Measurements from ENCODE around the gene MLN.

Gene MLN, protein sequence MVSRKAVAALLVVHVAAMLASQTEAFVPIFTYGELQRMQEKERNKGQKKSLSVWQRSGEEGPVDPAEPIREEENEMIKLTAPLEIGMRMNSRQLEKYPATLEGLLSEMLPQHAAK

DNA sequence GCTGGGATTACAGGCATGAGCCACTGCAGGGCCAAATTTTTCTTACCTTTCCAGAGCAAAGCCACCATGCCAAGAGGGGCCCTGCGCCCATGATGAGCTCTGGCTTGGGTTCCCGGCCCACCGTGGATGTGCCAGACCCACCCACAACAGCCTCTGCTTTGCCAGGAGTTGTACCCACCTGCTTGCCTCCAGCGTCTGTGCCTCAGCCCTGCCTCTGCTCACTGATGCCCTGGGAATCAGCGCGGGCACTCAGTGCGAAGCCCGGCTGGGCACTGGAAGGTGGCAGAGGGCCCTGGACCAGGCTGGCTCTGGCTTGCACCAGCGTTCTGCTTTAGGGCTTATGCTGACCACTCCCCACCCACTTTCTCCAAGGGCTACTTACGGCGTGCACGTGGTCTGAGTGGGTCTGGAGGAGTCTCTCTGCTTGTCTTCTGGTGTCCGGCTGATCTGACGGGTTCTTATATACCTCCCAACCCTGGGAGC is at the start of gene MLN:
MLN (minus strand) TSS at position 433 of the 483 bp plus-strand sequence. CDS start 2,840 bp downstream, outside the sequence.
- TF ChIP-seq ZFX (IDR thresholded peaks at IDR 0.05) = no peak
- TF ChIP-seq, protein P1, sequence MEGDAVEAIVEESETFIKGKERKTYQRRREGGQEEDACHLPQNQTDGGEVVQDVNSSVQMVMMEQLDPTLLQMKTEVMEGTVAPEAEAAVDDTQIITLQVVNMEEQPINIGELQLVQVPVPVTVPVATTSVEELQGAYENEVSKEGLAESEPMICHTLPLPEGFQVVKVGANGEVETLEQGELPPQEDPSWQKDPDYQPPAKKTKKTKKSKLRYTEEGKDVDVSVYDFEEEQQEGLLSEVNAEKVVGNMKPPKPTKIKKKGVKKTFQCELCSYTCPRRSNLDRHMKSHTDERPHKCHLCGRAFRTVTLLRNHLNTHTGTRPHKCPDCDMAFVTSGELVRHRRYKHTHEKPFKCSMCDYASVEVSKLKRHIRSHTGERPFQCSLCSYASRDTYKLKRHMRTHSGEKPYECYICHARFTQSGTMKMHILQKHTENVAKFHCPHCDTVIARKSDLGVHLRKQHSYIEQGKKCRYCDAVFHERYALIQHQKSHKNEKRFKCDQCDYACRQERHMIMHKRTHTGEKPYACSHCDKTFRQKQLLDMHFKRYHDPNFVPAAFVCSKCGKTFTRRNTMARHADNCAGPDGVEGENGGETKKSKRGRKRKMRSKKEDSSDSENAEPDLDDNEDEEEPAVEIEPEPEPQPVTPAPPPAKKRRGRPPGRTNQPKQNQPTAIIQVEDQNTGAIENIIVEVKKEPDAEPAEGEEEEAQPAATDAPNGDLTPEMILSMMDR (conservative IDR thresholded peaks at IDR 0.05) = no peak
- H3K27ac ChIP-seq = no peak within 1 kb of the TSS

DNA sequence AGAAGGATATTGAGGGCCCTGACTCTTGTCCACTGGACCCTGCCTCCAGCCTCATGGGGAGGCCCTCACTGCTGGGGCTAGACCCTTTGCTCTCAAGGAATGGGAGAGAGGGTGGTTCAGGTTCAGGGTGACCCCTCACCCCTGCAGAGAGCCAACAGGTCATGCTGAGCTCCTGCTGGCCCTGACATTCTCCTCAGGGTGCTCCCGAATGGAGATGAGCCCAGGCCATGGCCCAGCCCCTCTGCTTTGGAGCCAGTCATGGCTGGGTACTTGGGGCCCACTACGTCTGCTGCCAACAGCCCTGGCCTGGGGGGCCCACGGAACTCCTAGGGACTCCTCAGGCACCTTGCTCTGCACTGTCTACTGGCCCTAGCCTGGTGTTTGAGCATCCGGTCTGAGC is 49.2 kb upstream of the MLN start:
- H3K27ac ChIP-seq = no peak overlapping the region

DNA sequence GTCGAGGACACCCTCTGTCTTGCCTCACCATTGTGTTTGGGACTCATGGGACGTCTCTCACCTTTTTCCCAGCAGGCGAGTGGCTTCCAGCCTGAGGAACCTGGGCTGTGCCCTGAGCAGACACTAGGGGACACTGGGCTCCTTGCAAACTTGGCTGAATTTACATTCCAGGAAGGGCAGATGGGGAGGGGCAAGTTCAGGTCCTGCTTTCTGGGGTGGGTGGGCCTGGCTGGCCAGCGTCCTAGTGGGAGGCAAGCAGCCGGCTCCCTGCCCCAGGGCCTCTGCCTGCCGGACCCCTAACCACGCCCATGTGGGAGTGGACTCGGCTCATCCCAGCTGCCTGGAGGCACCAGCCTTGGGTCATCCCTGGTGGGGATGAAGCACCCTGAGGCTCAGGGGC is 48.2 kb upstream of the MLN start:
- TF ChIP-seq, protein P1 (conservative IDR thresholded peaks at IDR 0.05) = no peak; the same call in 1 of the 2 replicates
- TF ChIP-seq ZFX (IDR thresholded peaks at IDR 0.05) = no peak
- no peak overlapping the region for H3K27ac ChIP-seq

More for the DNA sequence above, 49.2 kb upstream of the MLN start:
- no peak for TF ChIP-seq ZFX (IDR thresholded peaks at IDR 0.05)
- TF ChIP-seq, protein P1 (conservative IDR thresholded peaks at IDR 0.05) = no peak

DNA sequence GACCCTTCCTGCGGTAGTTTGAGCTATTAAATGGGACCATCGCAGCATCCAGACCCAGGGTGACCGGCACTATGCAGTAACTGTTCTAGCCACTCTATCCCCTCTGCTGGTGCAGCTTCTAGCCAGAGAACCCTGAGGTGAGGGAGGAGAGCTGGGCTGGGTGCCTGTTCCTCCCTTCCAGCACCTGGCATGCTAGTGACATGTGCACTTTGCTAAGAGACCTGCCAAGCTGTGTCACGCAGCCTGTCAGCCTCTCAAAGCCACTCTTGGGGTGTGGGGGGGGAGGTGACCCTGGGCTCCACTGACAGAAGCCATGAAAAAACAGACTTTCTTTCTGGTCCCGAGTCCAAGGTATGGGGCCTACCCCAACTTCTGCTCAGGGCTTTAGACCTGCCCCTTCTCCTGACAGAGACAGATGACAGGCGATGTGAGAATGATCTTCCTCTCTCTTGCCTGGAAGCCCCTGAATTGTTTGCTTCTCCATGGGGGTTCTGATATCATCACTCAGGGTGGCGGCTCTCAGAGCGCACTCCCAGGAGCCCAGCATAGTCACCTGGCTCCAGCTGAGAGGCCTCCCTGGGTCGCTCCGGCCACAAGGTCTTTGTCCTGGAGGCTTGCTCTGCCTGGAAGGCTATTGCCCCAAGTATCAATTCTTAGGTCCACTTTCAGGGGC is 47.2 kb upstream of the MLN start:
- no peak overlapping the region for H3K27ac ChIP-seq
- TF ChIP-seq, protein P1 (conservative IDR thresholded peaks at IDR 0.05) = no peak
- no peak for TF ChIP-seq ZFX (IDR thresholded peaks at IDR 0.05)

DNA sequence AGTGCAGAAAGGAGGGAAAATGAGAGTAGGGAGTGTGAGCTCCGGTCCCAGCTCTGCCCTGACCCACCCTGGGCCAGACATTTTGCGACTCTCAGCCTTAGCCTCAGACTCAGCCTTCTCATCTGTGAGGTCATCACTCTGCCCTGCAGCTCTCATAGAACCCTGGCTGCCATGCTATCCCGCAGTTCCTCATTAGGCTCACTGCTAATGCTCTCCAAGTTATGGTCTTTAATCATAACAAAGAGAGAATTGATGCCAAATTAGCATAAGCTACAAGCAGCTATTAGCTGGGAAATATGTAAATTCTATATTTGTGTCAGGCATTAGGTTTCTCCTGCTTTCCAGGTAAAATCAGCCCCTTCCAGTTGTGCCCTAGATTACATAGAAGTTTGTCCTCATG is 46.5 kb upstream of the MLN start:
- TF ChIP-seq, protein P1 (conservative IDR thresholded peaks at IDR 0.05) = no peak
- no peak for TF ChIP-seq ZFX (IDR thresholded peaks at IDR 0.05)
- H3K27ac ChIP-seq = no peak overlapping the region

DNA sequence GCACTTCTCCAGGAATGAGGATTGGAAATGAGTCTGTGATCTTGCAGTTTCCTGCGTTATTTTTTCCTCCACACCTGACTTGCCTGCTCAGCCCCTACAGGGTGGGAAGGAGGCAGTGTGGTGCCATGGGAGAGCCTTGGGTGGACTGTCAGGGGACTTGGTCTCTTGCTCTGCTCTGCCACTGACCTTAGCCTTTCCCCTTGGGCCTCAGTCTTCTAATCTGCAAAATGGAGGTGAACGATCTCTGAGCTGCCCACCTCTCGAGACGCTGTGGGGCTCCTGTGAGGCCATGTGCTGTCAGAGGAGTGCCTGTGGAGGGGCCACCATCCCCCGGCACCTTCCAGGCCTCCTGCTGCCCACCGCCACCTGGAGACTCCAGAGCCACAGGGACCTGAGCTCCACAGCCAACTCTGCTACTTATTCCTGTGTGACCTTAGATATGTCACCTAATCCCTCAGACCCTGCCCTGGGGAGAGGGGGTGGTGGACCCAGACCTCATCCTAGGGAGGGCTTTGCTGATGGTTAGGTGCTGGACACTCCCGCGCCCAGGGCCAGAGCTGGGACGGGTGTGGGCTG is 45.8 kb upstream of the MLN start:
- no peak overlapping the region for H3K27ac ChIP-seq
- no peak for TF ChIP-seq ZFX (IDR thresholded peaks at IDR 0.05)
- TF ChIP-seq, protein P1 (conservative IDR thresholded peaks at IDR 0.05) = no peak

DNA sequence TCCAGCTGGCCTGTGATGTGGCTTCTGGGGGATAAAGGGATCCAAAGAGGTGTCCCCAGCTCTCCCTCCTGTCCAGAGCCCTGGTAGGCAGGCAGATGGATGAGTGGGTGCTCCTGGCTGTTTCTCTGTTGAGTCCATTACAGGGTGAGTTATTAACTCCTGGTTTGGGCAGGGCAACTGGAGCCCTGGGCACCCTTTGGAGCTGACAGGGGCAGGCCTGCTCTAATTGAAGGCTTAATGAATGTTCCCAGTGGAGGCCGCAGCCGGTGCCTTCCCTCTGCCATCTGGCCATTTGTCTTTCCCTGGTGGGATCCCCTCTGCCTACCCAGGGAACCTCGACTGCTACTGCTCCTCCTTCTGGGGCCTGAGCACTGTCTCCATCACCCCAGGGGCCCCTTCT is 44.7 kb upstream of the MLN start:
- TF ChIP-seq, protein P1 (conservative IDR thresholded peaks at IDR 0.05) = no peak
- TF ChIP-seq ZFX (IDR thresholded peaks at IDR 0.05) = no peak

More for the DNA sequence above, 44.7 kb upstream of the MLN start:
- no peak overlapping the region for H3K27ac ChIP-seq
